Heart right ventricle (tissue), 16 donors: ENCODE results near the gene GSS. TPM values are rescaled to one million over a fixed set of nuclear protein-coding genes. Genes with fewer than 3 reads are reported as not detected.

Experiments
- ATAC-seq, 8 donors: fragments of 200-7000 bp; cut with Tn5 transposase; one replicate each; pipeline ENCODE4 v1.9.1; 2020; ENCODE audit warnings: mild to moderate bottlenecking in 8 of 8, moderate library complexity in 8 of 8, moderate number of reproducible peaks in 1 of 8
- DNase-seq, 2 donors: peaks; one replicate each; pipeline ENCODE4 v3.0.0-alpha.2; 2020
- H3K27ac ChIP-seq, 10 donors: fragments of 200-600 bp; sonication (generic) in 2 of 10; one replicate each; pipeline versions ENCODE4 v1.5.0 to v1.8.0; 2020 to 2022; ENCODE audit warnings: mild to moderate bottlenecking in 3 of 10
- H3K27me3 ChIP-seq, 7 donors: fragments of 200-600 bp; one replicate each; pipeline ENCODE4 v1.8.0; 2021 to 2022; ENCODE audit warnings: mild to moderate bottlenecking in 2 of 7
- H3K36me3 ChIP-seq, 9 donors: fragments of 200-600 bp; sonication (generic) in 1 of 9; one replicate each; pipeline versions ENCODE4 v1.5.0 to v1.8.0; 2020 to 2022; ENCODE audit warnings: mild to moderate bottlenecking in 2 of 9
- H3K4me1 ChIP-seq, 9 donors: fragments of 200-600 bp; sonication (generic) in 1 of 9; one replicate each; pipeline versions ENCODE4 v1.5.0 to v1.8.0; 2020 to 2022; ENCODE audit warnings: mild to moderate bottlenecking in 4 of 9
- H3K4me3 ChIP-seq, 10 donors: fragments of 200-600 bp; sonication (generic) in 2 of 10; one replicate each; pipeline versions ENCODE4 v1.5.0 to v1.8.0; 2020 to 2022; ENCODE audit warnings: mild to moderate bottlenecking in 7 of 10, moderate library complexity in 2 of 10
- H3K9me3 ChIP-seq, 11 donors: fragments of 200-600 bp in 10 of 11; sonication (generic) in 2 of 11; one replicate each; pipeline versions ENCODE4 v1.5.0 to v1.8.0; 2013 to 2022; ENCODE audit warnings: mild to moderate bottlenecking in 2 of 11, control low read depth in 1 of 11, moderate library complexity in 1 of 11
- whole genome bisulfite sequencing, 2 donors: extraction: QIAGEN DNeasy Blood & Tissue Kit; methylation state at CpG; one replicate each; pipeline ENCODE4 v1.1.7; 2013; ENCODE audit warnings: inconsistent platforms in 1 of 2; 5-methylcytosine and 5-hydroxymethylcytosine counted together
- intact Hi-C, 10 donors: fragments of 100-400 bp; cut with DNase I; formaldehyde crosslinking; loops; one replicate each; pipeline versions ENCODE4 v1.11.1 to v1.14.2; 2022
- polyA plus RNA-seq, 2 donors: library from polyadenylated mRNA; stranded (reverse); fragments of 200-250 nt; gene quantifications; one replicate each; pipeline ENCODE4 v1.2.3, GENCODE V29; 2013
- total RNA-seq, 10 donors: library from RNA; stranded (reverse); fragmentation: NEBNext Ultra II Directional in 3 of 10; extraction: Animal tissue kit (Norgen Biotek cat#: 25700) in 3 of 10; gene quantifications; one replicate each; pipeline versions ENCODE4 v1.2.1 to v1.2.4, GENCODE V29; 2021 to 2023
- TF ChIP-seq, protein P1 (sequence below), 9 donors: fragments of 200-600 bp; sonication (generic) in 2 of 9; IDR thresholded peaks; one replicate each; pipeline versions ENCODE4 v1.5.0 to v1.8.0; 2021 to 2022; ENCODE audit warnings: antibody characterized with exemption in 9 of 9, mild to moderate bottlenecking in 5 of 9, moderate library complexity in 1 of 9
- donor health status: Arrhythmogenic right ventricular cardiomyopathy.
- donor health status: ischemic (EF 13 %, LVEDD 7.1; RV severe dilation, severe dysfunction).
- donor health status: healthy with polysubstance abuse.
- donor health status: DM: no; HTN: yes; CAD: no.
- donor health status: DM: no; HTN: no; CAD: no.
- donor health status: ischemic (EF 25% LVEDD 6.9; RV normal size, moderate dysfunction).
- donor health status: ischemic (EF 25% LVEDD 5.7; RV mildly dilated, moderate dysfunction).
- donor health status: healthy.
- donor health status: DM: yes; HTN: yes; CAD: no.
- donor health status: Ischemic cardiomyopathy.
- donor health status: ischemic (EF 35%, LVEDD 5.7; RV mildly dilated, moderate dysfunction).
- donor health status: nonischemic (EF 11% LVEDD 7.7; RV severe dilation, severe dysfunction).
- donor health status: DM: yes; HTN: yes; CAD: no.
- donor health status: PGD.
- donor health status: ischemic (EF 29% LVEDD 5.4; RV normal size, mild dysfunction).
- donor health status: nonischemic (EF 23%, LVEDD 6.1; RV moderate dilation, normal function).

The GSS gene
- total and polyA plus RNA-seq, 12 donors = 20.0 to 60.4 (median 25.9) TPM

DNA sequence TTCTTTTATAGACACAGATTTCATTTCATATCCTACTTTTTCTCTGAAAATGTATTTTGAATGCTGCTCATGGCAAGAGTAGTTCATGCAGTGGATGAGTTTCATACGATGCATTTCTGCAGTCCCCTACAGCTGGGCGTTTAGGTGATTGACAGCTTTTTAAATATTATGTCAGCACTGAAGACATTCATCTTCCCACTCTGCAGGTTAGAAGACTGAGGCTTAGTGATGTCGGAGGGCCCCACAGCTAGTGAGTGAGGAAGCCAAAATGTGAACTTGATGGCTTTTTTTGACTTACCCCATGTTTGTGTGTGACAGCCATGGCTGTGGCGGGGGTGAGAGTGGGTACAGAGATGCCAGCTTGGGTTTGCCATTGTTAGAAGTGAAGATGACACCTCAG is 33.5 kb upstream of the GSS start:
- intact Hi-C loops = no loop called here
- H3K36me3 ChIP-seq = peaks cover 0 to 71% (median 24%) of the 10 kb centered on the region in 9 donors
- 72 to 80% methylated on average over 4 of the region's 4 CpGs for WGBS, 2 donors
- DNase-seq (no peak), ATAC-seq (no peak)
- TF ChIP-seq, protein P1, sequence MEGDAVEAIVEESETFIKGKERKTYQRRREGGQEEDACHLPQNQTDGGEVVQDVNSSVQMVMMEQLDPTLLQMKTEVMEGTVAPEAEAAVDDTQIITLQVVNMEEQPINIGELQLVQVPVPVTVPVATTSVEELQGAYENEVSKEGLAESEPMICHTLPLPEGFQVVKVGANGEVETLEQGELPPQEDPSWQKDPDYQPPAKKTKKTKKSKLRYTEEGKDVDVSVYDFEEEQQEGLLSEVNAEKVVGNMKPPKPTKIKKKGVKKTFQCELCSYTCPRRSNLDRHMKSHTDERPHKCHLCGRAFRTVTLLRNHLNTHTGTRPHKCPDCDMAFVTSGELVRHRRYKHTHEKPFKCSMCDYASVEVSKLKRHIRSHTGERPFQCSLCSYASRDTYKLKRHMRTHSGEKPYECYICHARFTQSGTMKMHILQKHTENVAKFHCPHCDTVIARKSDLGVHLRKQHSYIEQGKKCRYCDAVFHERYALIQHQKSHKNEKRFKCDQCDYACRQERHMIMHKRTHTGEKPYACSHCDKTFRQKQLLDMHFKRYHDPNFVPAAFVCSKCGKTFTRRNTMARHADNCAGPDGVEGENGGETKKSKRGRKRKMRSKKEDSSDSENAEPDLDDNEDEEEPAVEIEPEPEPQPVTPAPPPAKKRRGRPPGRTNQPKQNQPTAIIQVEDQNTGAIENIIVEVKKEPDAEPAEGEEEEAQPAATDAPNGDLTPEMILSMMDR (IDR thresholded peaks at IDR 0.05) = no peak
- H3K4me1 ChIP-seq = peaks cover 1 to 88% (median 36%) of the 10 kb centered on the region in 9 donors
- no peaks in the 10 kb centered on the region for H3K9me3 ChIP-seq
- peak overlapping the region in 2 of 10 donors; percentile 15 to 44 for H3K27ac ChIP-seq
- no peak overlapping the region for H3K4me3 ChIP-seq
- peaks cover 0 to 9% (median 0%) of the 10 kb centered on the region in 7 donors for H3K27me3 ChIP-seq

DNA sequence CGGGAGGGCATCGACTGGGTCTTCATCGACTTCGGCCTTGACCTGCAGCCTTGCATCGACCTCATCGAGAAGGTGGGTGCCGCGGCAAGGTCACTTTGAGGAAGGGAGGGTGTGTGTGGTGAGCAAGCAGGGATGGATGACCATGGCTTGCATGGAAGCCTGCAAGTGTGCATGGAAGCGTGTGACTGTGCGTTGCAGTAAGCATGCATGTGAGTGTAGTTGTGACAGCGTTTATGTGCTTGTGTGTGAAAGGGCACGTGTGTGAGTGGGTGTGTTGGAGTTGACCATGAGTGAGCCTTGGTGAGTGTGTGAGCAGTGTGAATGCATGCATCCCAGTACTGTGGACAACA is 32.6 kb upstream of the GSS start:
- Histone ChIP-seq H3K4me1 (peaks cover 11 to 88% (median 44%) of the 10 kb centered on the region in 9 donors), H3K27me3 (peaks cover 0 to 17% (median 0%) of the 10 kb centered on the region in 7 donors), H3K4me3 (peak overlapping the region in 1 of 10 donors; percentile 13), H3K27ac (peak overlapping the region in 3 of 10 donors; percentile 67 to 84 (median 69)), H3K9me3 (no peaks in the 10 kb centered on the region), H3K36me3 (peaks cover 0 to 61% (median 14%) of the 10 kb centered on the region in 9 donors)
- intact Hi-C loops = no loop called here
- DNase-seq (no peak), ATAC-seq (peak in 1 of 8 donors; percentile 2)
- TF ChIP-seq, protein P1 (IDR thresholded peaks at IDR 0.05) = no peak
- 47 to 56% methylated on average over 12 of the region's 12 CpGs for WGBS, 2 donors

DNA sequence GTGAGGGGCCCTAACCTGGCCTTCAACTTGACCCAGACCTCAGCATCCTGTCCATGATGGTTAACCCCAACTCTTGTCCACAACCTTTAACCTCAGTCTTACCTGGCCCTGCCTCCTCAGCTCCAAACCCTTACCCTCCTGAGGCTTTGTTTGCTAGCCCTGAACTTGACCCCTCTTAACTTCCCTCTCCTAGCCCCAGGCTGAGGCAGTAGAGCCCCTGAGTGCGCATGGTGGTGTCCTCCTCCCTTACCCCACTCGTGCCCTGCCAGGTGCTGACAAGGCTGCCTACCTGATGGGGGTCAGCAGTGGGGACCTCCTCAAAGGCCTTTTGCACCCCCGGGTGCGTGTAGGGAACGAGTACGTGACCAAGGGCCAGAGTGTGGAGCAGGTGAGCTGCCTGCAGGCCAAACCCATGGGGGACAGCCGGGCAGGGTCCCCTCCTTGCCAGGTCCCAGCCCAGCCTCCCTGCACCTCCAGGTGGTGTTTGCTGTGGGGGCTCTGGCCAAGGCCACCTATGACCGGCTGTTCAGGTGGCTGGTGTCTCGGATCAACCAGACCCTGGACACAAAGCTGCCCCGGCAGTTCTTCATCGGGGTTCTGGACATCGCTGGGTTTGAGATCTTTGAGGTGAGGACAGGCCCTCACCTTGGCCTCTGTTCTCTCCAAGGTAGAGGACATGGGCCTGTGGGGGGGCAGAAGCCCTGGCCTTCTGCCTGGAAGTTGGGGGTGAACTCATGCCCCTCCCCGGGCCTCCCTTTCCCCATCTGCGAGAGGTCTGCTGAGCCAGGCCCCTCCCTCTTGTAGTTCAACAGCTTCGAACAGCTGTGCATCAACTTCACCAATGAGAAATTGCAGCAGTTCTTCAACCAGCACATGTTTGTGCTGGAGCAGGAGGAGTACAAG is 31.9 kb upstream of the GSS start:
- Histone ChIP-seq H3K27me3 (peaks cover 0 to 17% (median 0%) of the 10 kb centered on the region in 7 donors), H3K4me1 (peaks cover 15 to 88% (median 46%) of the 10 kb centered on the region in 9 donors), H3K4me3 (peak overlapping the region in 1 of 10 donors; percentile 13), H3K36me3 (peaks cover 0 to 55% (median 12%) of the 10 kb centered on the region in 9 donors), H3K27ac (peak overlapping the region; percentile 26 to 98 (median 52)), H3K9me3 (no peaks in the 10 kb centered on the region)
- TF ChIP-seq, protein P1 (IDR thresholded peaks at IDR 0.05) = no peak
- WGBS, 2 donors = 43 to 51% methylated on average over 15 of the region's 15 CpGs
- intact Hi-C loops = no loop called here
- DNase-seq (no peak), ATAC-seq (peak in 7 of 8 donors; percentile 5 to 29 (median 18))

DNA sequence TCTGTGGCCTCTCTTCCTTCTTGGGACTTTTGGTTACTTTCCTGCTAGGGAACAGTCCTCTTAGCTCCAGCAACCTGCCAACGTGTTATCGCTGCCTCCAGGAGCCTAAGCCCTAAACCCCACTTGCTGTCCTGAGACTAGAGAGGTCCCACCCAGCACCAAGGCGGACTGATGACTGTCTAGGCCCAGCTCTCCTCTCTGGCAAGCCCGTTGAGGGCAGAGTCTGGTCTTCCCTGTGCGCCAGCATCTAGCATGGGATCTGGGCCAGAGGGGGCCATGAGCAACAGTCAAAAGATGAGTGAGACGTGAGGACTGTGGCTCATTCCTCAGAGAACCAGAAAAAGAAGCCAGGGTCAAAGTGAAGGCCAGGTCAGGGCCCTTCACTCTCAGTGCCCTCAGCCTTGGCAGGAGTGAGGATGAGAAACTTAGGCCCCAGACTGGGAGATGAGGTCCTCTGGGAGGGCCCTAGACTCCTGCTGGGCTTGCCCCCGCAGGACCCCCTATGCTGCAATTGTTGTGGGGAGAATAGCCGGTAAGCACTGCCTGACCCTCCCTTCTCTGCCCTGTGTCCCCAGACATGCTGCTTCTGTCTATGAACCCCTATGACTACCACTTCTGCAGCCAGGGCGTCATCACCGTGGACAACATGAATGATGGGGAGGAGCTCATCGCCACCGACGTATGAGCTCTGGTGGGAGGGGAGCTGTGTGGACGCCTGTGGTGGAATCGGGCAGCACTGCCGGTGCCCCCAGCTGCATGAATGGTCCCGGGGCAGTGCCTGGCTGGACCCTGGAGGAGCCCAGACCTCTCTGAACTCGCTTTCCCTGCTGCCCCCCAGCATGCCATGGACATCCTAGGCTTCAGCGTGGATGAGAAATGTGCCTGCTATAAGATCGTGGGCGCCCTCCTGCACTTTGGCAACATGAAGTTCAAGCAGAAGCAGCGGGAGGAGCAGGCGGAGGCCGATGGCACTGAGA is 31.0 kb upstream of the GSS start:
- DNase-seq (no peak), ATAC-seq (peak in 6 of 8 donors; percentile 2 to 8 (median 4))
- H3K27ac ChIP-seq = peak overlapping the region in 7 of 10 donors; percentile 16 to 98 (median 67)
- peaks cover 0 to 17% (median 0%) of the 10 kb centered on the region in 7 donors for H3K27me3 ChIP-seq
- intact Hi-C loops = no loop called here
- WGBS, 2 donors = 47 to 57% methylated on average over 24 of the region's 24 CpGs
- peaks cover 15 to 92% (median 48%) of the 10 kb centered on the region in 9 donors for H3K4me1 ChIP-seq
- no peaks in the 10 kb centered on the region for H3K9me3 ChIP-seq
- TF ChIP-seq, protein P1 (IDR thresholded peaks at IDR 0.05) = no peak
- H3K36me3 ChIP-seq = peaks cover 0 to 47% (median 12%) of the 10 kb centered on the region in 9 donors
- no peak overlapping the region for H3K4me3 ChIP-seq
